ENCODE data around the gene AQP12A.
"Not testable (repeated sequence)": the region's sequence is repeated elsewhere in the genome, so short reads cannot be mapped to it uniquely, and the experiment has no call there.

AQP12A gene

DNA sequence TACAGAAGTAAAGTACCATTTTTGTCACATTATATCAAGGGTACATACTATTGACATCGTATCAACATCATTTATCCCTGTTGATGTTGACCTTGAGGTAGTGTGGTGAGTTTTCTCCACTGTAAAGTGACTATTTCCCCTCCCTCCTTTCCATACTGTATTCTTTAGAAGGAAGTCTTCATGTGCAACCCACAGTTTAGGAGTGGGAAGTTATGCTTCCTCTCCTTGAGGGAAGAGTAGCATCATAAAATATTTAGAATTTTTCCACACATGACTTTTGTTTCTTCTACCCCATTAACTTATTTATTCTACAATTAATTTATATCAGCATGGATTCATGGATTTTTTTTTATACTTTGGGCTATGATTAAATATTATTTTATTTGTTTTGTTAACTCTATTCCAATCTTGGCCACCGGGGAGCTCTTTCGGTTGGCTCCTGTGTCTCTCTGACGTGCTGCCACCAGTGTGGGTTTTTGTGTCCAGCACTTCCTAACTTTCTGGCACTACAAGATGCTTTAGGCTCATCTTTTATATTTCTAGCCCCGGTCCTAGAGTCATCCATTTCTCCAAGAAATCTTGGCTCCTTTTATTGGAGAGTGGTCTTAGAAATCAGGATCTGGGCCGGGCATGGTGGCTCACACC is 28.0 kb upstream of the AQP12A start:
- DNase-seq: no peak

DNA sequence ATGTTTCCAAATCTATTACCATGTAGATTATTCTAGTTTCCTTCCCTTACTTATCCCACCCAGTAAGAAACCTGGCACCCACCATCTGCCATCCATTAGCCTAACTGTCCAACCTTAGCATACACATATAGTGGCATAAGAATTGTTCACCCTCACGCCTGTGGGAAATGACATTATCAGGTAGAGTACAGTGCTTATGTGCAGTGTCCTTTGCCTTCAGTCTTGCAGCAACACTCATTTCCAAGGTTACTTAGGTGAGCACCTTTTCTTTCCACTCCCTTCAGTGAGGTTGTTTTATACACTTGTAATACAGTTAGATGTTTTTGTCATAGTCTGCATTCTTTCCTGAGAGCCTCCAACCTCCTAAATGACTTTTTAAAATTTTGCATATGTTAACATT is 27.0 kb upstream of the AQP12A start:
- DNase-seq: no peak

- no peak for DNase-seq
Observed at GRCh38 chr2:240670402-240670801, 21.3 kb upstream of the AQP12A start.

DNA sequence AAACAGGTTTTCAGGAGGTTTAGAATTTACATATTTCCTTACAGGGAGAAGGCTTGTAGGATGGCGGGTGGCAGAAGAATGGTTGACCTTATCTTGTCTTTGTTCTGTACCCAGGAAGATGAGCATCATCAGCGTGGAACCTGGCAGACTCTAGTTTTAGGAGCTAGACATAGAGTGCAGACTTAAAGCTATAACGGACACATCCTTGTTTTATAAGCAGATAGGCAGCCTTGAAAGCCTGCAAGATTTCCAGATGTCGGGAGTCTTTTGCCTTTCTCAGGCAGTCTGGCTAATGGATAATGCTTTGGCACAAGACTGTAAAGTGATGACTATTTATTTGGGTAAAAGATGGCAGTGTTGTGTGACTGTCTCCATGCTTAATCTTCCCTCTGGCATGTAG is 20.7 kb upstream of the AQP12A start:
- DNase-seq: no peak

- DNase-seq: no peak
Observed at GRCh38 chr2:240672076-240672700, 19.5 kb upstream of the AQP12A start.

- DNase-seq: peak; percentile 43
Observed at GRCh38 chr2:240672701-240673190, 18.9 kb upstream of the AQP12A start.

DNA sequence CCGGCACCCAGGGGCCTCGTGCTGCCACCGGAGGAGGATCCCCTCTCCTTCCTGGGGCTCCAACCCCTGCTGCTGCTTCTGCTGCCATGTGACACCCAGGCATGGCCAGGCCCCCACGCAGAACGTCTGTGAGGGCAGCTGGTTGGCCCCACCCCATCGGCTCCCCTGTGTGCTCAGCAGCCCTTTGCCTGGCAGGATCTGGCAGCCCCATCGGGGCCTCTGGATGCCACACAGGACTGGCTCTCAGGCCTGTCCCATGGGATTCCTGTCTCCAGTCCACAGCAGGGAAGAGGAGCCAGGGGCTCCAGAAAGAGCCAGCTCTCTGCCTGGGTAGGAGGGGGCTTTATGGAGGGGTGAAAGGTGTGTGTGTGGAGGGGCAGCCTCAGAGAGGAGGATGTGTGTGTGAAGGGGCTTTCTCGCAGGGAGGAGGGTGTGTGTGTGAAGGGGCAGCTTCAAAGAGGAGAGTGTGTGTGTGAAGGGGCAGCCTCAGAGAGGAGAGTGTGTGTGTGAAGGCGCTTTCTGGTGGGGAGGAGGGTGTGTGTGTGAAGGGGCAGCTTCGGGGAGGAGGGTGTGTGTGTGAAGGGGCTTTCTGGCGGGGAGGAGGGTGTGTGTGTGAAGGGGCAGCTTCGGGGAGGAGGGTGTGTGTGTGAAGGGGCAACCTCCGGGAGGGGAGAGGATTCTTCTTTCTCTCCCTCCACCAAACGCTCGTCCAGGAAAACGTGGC is 17.0 kb upstream of the AQP12A start:
- peak; percentile 7 for DNase-seq

DNA sequence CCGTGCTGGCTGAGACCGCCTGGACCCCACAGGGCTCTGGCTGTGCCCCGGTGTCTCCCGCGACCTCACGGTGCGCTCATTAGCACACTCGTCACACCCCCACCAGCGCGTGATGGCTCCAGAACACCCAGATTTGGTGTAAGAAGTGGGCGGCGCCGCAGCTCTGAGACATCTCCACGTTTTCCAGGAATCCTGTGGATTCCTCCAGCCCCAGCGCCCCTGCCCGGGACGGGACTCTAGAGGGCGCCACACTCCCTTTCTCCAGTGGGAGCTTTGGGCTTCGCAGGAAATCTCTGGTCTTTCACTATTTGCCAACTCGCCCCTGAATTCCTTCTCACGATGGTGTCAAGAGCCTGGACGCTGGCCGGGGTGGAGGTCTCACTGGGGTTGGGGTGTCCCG is 16.3 kb upstream of the AQP12A start:
- not testable (repeated sequence) for DNase-seq

GRCh38 chr2:240678043-240678442 is 13.6 kb upstream of the AQP12A start:
- not testable (repeated sequence) for DNase-seq

GRCh38 chr2:240678909-240679308 is 12.8 kb upstream of the AQP12A start:
- DNase-seq: not testable (repeated sequence)

DNA sequence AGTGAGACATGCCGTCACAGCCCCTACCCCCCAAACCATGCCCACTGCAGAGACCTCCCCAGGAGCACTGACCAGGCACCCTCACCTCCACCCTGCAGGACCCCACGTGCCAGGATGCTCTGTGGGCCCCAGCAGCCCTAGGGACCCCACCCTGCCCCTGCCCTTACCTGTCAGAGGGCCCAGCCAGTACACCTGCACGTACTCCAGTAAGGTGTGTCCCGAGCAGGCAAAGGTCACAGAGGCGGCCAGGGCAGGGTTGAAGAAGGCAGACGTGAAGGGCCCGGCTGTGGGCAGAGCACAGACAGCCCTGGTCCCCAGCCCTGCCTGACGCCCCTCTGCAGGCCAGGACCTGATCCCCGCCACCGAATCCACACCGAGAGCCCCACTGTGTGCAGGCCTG is 11.5 kb upstream of the AQP12A start:
- peak; percentile 26 for DNase-seq

DNA sequence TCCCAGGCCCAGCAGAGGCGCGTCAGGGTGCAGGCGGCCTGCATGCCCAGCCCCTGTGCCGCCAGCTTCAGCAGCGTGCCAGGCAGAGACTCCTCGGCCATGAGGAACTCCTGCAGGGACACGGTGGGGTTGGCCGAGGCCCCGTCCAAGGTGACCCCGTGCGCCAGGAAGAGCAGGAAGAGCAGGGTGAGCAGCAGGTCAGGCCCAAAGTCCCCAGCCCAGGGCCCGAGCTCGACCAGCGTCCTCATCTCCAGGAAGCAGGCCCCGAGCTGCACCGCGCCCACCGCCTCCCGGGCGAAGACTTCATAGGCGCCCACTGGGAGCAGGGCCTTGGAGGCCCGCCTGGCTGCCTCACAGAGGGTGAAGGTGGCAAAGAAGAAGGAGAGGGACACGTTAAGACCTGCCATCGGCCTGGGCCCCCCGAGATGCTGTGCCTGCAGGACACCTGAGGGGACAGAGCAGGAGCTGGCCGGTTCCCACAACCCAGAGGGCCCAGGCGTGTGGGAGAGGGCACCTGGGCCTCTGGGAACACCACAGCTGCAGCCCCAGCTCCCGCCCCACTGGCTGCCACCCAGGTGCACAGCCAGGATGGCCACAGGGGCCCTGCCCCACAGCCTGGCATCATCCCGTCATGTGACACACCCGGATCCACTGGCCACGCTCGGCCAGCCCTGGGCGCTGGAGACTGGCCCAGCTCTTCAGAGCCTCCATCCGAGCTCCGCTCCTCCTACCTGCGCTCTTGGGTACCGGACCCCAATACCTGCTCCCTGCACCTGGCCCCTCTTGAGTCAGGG is 9.0 kb upstream of the AQP12A start, which contains the start of gene AQP12B:
Gene AQP12B (minus strand): TSS at position 455 of the 794 bp plus-strand sequence. CDS start 48 bp downstream, at position 407.
- peak; percentile 47 for DNase-seq

DNA sequence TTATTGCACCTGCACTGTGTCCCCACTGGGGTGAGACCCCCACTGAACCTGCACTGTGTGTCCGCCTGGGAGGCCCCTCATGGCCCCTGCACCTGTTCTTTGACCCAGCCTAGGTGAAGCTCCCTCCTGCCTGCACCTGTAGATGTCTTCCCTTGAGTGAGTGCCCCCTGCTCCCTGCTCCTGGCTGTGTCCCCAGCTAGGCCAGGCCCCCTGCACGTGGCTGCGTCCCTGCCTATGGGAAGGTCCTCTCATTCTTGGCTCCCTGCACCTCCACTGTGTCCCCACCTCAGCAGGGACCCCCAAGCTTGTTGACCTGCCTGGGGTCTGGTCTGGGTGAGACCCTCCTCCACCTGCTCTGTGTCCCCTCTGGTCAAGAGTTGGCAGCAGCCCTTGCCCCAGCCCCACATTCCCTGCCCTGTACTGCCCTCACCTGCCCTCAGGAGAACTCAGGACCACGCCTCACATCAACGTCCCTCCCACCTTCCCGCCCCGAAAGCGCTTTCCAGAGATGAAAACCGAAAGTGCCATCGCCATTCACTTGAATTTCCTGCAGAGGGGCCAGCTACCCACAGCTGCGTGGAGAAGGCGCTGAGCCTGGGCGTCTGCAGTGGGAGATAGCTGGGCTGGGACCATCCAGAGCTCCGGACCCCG is 8.2 kb upstream of the AQP12A start:
- DNase-seq: not testable (repeated sequence)

- DNase-seq: peak; percentile 47
Observed at GRCh38 chr2:240683980-240684728, 7.5 kb upstream of the AQP12A start.

DNA sequence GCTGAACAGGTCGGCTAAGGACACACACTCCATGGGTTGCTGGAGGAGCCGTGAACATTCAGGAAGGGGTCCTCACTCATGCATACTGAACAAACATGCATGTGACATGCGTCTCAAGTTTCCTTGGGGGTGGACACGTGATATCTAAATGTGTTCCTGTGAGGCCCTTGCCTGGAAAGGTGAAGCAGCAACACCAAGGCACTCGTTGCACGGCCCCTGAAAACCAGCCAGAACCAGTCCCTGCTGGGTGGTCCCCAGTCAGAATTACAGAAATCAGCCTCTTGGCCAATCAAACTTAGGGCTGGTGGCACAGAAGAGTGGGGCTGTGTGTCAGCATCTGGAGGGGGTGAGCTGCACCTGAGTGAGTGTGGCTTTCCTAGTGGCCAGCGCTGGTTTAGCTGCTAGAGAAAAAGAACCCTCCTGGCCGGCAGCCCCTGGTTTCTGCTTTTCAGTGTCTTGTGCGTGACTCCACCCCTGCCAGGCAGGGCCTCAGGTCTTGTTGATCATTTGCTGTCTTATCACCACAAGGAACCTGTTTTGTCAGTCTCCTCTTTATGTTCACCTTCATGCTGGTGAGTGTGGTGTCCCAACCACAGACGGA is 5.8 kb upstream of the AQP12A start:
- DNase-seq: peak; percentile 47

- DNase-seq: peak; percentile 6
Observed at GRCh38 chr2:240686460-240686859, 5.2 kb upstream of the AQP12A start.

GRCh38 chr2:240687045-240687740 is 4.5 kb upstream of the AQP12A start:
- peak; percentile 22 for DNase-seq

GRCh38 chr2:240687741-240688552 is 3.7 kb upstream of the AQP12A start:
- DNase-seq: peak; percentile 43

DNA sequence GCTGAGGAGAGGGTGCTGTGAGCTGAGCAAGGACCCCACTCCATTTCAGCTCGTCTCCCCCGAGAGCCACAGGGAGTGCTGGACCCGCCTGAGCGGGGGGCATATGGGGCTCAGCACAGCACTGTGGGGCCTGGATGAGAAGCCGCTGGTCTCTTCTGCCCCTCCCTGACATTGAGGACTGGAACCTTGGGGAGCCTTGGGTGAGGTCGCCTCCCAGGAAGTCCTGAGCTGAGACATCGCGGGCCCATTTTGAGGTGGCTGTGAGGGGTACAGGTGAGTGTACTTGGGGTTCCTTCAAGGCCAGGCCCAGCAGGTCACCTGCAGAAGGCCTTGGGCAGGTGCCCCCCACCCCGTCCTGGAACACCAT is 3.1 kb upstream of the AQP12A start:
- DNase-seq: peak; percentile 46

DNA sequence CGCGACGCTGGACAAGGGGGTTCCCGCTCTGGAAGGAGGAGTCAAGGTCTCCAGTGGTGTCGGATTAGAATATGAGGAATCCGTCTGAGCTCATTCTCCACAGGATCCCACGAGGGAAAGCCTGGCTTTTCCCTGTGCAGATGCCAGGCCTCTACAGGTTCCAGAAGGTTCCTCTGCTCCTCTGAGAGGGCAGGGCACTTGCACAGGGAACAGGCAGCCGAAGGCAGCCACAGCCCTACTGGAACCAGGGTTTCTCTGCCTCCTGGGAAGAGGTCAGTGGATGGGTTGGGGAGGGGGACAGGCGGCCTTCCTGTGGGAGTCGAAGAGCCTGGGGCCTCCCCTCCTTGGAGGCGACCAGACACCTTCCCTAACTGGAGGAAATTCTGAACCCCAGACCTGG is 1.7 kb upstream of the AQP12A start:
- DNase-seq: peak; percentile 36
